ENCODE results near the gene CDK19.

Gene CDK19

DNA sequence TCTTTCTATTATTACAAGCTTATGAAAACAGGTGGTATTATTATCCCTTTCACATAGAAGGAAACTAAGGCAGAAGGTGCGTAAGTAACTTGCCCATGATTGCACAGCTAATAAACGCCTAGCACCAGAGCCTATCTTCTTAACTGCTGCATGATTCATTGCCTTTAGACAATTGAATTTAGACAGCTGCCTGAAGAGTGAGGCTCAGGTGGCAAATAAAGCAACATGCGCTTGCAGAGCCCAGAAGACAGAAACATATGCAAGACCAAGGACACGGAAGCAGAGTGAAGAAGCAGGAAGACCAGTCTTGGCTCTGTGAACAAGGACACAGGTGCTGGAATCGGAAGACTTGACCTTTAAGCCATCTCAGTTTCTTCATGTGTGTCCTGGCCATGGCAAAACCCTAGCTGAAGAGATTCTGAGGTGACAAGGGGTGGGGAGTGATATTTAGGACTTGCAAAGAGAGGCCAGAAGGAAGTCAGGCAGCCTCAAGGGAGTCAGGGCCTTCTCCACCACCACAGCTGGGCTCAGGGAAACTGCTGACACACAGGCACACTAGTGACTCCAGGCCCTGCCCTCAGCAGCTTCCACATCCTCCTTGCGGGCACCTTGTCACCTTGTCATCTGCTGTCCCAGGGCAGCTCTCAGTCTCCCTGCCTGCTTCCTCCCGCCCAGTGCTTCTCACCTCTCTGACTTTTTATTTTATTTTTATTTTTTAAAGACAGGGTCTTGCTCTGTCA lies 247.1 kb downstream of the CDK19 start:
- no peak for DNase-seq

DNA sequence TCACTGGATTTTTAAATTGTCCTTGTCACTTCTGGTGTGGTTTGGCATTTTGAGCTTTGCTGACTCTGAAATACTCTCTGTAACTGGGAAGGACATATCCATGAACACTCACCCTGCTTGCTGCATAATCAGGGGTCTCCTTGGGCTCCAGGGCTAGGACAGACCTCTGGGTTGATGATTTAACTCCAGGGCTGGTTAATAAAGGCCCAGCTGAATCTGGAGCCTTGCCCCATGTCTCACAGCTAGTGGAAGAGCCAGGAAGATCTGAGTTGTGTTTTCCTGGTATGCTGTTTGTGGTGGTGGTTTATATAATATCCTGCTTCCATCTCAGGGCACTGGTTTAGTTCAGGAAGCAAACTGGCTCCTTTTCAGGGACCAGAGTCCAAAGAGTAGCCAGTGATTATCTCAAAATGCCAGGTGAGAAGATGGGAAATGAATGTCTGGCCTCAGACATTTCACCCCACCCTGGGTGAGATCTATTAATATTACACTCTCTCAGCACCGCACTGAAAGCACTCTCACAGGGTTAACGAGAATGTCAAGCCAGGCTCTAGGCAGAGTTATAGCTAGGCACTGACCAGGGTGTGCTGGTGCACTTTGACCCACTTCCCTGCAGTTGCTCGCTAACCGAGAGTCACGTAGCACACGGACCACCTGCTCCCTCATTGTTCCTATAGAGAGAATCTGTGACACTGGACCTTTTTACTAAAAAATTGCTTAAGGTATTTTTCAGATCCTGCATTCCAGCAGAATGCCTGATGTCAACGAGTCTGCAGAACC lies 248.7 kb downstream of the CDK19 start:
- no peak for DNase-seq

DNA sequence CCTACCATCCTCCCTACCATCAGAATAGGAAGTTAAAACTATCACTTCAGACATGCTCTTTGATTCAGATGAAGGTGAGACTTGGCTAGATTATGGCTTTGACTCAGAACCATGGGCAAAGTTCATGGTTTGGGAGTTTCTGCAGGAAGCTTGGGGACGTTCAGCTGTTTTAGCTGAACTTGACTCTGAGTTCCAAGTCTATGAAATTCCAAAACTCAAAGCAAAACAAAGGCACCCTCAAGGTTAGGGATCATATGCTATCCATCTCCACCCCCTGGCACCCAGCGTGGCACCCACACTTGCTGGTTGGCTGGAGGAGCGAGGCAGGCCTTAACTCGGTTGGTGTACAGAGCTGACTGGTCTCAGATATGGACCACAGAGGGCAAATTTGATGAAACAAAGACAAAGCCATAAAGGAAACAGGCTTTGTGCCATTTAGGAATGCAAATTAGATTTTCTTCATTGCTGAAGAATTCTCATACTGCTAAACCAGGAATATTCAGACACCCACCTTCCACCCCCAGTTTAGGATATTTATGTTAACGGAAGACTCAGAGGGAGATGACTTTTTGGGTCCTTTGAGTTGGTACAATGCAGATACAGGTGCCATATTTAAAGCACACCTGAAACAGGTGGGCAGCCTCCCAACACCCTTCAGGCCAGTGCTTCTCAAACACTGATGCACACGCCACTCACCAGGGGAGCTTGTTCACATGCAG lies 250.4 kb downstream of the CDK19 start:
- DNase-seq, result no peak

DNA sequence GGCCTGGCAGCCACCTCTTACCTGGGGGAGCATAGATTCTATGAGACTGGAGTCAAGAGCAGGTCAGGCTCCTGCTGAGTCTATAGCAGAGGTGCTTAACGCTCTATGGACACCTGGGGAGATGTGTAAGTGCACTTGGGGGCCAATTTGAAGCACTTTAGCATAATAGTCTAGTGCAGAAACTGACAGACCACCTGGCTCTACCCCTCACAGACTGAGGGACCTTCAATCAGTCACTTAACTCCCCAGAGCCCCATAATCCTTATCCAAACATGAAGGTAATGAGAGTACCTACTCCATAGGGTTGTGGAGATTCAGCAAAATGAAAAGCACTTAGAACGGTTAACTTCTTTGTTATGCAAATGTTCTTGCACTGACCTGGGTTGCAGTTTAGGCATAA lies 251.6 kb downstream of the CDK19 start:
- no peak for DNase-seq

DNA sequence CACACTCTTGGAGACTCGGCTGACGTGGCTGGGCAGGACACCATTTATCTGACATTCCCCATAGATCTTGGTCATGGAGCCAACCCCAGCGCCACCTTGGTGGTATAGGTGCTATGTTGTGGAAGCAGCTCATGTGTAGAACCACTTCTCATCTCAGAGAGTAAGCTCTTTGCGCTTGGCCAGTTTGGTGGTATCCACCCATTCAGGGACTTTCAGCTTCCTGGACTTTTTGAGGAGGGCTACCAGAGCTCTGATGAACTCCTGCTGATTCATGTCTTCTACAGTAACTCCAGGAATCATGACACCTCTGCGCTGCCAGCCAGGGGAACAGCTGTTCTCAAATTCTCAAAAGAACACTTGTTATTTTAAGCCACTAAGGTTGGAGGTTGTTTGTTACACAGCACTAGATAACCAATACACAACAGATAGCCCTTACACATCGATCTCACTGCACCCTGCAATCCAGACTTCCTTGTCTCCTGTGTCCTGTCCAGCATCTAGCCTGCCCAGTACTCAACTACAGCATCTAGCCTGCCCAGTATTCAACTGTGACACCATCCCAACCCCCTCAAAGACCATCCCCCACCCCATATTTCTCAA lies 252.9 kb downstream of the CDK19 start:
- DNase-seq, result no peak

DNA sequence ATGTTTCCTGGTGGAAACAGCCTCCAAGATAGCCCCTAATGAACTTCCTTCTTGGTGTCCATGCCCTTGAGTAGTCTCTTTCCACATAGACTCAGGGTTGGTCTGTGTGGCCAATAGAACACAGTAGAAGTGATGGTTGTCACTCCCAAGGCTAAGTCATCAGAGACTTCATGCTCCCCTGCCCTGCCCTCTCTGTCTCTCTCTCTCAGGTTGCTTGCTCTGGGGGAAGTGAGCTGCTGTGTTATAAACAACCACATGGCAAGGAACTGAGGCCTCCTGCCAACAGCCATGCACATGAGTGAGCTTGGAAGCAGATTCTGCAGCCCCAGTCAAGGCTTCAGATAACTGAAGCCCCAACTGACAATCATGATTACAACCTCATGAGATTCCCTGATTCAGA lies 253.6 kb downstream of the CDK19 start:
- DNase-seq, result no peak

DNA sequence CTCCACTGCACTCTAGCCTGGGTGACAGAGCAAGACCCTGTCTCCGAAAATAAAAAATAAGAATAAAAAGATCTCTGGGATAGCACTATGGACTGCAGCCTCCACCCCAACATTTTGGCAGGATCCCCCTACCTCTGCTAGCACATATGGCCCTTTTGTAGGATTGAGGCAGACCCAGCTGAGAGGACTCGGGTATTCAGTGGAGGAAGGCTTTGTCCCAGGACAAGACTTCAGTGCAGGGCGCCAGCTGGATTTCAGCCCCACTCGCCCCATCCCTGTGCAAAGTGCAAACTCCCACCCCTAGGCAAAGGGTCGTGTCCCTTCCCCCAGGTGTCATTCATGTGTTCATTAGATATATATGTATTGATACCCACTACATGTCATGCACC lies 254.3 kb downstream of the CDK19 start:
- no peak for DNase-seq

DNA sequence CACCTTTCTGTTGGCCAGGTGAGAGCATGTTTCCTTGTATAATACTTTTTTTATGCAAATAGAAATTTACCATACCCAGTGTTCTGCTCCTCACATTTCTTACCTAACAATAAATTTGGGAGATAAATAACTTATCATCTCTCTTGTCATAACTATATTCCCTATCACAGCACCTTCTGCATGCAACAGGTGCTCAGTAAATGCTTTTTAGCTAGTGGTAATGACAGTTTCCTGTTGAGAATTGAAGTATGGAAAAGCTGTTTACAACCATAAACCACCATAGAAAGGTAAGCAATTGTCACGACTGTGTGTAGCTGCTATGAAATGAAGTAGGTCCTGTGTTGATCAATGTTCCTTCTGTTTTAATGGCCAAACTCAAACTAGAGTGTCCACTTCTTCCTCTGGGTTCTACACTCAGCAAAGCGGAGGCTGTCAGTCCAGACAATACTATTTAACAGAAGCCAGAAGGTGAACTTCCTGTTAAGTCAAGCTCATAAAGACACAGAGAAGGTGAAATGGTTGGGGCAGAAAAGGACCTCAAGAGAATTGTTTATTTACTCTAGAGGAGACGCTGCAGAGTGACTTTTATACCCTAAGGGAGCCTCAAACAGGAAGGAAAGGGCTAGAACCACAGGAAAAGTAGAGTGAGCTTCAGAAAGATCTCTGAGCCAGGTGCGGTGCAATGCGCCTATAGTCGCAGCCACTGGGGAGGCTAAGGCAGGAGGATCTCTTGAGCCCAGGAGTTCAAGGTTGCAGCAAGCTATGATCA lies 254.8 kb downstream of the CDK19 start:
- no peak for DNase-seq
